HK-2 (cell line): ENCODE measurements around the gene EPAS1.
"Not testable (repeated sequence)": the region's sequence is repeated elsewhere in the genome, so short reads cannot be mapped to it uniquely, and the experiment has no call there.

Source experiments
- DNase-seq: peaks from one replicate; pipeline ENCODE4 v3.0.0-alpha.2; 2018; ENCODE audit not compliant: unreplicated experiment

Gene EPAS1

DNA sequence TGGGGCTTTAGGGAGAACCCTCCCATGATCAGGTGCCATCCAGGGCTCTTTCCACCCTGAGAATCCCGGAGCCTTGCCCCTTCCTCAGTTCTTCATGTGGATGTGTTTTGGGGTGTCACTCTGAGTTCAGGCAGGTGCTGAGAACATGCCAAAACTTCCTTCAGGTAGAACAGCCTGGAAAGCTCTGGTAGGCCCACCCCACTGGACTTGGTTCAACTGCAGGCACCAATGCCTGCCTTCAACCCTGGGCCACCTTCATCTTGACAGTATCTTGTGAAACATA lies 85.8 kb downstream of the EPAS1 start:
- DNase-seq, result no peak

DNA sequence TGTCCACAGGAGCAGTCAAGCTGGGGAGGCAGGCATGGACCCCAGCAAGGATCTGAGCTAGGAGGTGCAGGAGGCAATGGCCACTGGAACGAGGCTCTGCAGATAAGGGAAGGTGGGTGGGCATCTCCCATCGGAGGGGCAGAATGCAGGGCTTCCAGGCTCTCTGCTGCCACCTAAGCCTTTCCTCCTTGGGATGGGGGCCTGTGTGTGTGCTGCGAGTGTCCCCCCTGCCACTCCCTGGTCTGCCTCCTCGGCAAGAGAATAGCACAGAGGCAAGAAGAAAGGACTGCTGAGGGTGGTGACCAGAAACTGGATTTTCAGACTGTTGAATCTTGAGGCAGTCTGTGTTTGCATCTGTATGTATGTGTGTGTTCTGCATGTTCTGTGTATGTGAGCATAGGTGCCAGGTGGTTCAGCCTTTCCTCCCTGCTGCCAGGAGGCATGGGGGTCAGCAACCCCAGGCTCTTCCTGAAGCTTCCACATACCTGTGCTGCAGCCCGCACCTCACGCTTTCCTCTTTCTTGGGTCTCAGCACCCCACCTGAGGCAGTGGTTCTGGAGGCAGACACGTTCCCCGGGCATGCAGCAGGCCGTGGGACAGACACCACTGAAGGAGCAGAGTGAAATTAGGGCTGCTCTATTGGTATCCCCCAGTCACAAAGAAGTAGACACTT lies 86.7 kb downstream of the EPAS1 start:
- no peak for DNase-seq

DNA sequence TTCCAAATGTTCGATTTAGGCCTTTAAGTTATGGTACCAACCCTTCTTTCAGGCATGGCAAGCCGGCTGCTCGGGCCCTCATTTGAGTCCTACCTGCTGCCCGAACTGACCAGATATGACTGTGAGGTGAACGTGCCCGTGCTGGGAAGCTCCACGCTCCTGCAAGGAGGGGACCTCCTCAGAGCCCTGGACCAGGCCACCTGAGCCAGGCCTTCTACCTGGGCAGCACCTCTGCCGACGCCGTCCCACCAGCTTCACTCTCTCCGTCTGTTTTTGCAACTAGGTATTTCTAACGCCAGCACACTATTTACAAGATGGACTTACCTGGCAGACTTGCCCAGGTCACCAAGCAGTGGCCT lies 87.2 kb downstream of the EPAS1 start:
- no peak for DNase-seq

DNA sequence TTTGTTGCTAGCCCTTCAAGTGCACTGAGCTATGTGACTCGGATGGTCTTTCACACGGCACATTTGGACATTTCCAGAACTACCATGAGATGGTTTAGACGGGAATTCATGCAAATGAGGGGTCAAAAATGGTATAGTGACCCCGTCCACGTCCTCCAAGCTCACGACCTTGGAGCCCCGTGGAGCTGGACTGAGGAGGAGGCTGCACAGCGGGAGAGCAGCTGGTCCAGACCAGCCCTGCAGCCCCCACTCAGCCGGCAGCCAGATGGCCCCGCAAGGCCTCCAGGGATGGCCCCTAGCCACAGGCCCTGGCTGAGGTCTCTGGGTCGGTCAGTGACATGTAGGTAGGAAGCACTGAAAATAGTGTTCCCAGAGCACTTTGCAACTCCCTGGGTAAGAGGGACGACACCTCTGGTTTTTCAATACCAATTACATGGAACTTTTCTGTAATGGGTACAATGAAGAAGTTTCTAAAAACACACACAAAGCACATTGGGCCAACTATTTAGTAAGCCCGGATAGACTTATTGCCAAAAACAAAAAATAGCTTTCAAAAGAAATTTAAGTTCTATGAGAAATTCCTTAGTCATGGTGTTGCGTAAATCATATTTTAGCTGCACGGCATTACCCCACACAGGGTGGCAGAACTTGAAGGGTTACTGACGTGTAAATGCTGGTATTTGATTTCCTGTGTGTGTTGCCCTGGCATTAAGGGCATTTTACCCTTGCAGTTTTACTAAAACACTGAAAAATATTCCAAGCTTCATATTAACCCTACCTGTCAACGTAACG lies 88.8 kb downstream of the EPAS1 start:
- DNase-seq, result no peak

DNA sequence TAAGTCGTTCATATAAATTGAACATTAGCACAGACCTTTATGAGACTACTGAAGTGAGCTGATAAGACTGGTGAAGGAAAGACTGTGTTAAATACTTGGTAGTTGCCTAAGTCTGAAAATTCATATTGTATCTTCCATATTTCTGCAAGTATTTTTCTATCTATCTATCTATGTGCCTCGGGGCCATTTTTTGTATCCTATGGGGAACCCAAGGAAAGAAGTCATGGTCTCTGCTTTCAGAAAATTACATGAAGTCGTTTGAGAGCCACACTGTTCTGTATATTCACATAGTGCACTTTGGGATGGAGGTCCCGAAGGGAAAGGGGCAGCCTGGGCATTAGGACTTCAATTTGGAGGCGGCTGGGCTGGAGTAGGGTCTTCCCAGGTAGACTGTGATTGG lies 89.6 kb downstream of the EPAS1 start:
- DNase-seq, result no peak

DNA sequence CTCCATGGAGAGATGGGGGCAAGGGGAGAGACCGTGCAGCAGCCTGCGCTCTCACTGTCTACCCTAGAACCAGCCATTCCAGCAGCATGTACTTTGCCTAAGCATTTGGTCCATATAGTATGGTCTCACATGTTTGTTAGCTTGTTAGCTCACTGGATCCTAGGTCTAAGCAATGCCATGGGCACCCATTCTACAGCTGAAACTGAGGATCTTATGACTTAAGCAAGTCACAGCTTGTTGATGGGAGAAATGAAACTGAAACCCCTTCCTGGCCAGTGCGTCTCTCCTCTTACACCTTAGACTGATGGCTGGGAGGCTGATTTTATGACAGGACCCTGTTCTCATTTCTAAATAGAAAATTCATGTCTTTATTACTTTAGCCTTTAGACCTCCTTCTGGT lies 90.1 kb downstream of the EPAS1 start:
- no peak for DNase-seq

DNA sequence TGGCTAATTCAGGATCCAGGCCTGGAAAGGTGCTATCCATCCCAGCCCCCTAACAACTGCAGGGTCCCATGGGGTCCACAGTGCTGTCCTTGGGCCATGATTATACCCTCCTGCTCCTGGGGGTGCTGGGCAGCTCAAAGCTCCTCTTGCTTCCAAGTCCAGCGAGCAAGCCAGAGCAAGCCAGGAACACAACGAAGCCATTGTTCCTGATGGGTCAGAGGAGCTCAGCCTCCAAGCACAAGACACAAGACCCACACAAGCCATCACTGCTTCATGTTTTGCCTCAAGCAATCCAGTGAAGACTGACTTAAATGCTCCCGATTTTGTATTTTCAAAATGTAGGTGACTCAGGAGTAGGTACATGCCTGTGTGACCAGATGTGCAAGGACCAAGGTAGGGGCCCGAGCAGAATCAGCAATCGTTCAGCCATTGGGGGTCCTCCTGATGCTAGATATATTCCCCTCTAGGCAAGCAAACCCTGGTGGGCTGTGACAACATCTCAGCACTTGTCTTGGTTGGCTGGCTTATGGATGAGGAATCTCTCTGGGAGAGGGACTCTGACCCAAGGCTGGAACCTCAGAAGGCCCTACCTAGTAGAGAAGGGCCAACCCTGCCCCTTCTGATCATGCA lies 90.8 kb downstream of the EPAS1 start:
- DNase-seq, result no peak

DNA sequence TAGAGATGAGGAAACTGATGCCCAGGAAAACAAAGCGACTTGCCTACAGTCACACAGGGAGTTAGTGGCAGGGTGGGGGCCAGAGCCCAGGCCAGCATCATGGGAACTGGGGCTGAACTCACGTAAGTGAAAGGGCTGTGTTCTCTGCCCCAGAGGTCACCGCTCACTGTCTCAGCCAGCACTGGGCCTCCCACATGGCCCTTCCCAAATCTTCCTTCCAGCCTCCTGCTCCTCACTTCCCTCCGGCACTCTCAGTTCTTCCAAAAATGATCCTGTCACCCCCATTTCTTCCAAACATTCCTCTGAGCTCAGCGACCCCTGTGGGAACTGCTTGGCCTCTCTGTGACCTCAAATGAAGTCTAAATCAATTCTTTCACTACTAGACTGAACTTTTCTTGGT lies 91.7 kb downstream of the EPAS1 start:
- DNase-seq, result no peak

DNA sequence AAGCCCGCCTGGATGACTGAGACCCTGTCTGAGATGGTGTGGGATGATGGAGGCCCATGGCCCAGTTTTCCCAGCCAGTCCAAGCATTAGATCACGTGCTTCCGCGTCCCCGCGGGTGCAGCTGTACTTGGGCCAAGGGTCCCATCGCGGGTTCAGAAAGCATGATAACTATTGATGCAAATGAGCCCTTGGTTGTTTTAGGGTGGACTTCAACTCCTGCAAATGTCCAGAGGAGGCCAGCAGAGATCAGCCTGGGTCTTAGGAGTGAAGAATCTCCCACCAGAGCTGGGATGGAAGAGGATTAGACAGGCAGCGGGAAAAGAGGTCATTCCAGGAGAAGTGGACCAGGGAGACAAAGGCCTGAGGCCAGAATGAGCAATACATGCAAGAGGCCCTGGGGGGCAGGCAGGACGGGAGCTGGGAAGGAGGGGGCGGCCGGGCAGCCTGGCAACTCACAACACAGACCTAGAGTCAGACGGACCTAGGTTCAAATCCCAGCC lies 92.3 kb downstream of the EPAS1 start:
- no peak for DNase-seq

DNA sequence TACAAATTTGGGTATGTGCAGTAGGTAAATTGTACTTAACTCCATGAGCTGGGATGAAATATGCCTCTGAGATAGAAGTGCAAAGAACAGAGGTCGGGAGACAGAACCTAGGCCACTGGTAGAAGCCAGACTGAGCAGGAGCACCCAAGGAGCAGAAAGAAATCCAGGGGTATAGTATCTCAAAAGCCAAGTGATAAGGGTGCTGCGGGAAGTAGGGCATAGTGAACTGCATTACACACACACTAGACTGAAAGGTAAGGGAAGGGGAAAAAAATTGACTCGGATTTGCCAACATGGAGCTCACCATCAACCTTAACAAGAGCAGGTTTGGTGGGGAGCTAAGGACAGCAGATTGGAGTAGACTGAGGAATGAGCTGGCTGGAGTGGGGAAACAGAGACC lies 92.8 kb downstream of the EPAS1 start:
- DNase-seq, result no peak

DNA sequence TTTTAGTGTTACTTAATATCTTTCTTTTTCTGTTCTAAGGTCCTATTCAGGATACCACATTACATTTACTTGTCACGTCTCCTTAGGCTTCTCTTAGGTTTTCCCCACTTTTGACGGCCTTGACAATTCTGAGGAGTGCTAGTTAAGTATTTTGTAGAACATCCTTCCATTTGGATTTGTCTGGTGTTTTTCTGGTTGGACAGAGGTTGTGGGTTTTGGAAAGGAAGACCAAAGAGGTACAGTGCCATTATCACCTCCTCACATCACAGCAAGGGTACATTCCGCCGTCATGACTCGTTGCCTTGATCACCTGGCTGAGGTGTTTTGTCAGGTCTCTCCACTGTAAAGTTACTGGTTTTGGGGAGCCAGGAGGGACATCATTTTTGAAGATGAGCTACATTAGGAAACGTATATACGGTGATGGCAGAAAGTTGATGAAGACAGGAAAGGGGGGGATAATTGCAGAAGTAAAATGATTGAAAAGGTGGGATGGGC lies 93.7 kb downstream of the EPAS1 start:
- DNase-seq, result no peak

DNA sequence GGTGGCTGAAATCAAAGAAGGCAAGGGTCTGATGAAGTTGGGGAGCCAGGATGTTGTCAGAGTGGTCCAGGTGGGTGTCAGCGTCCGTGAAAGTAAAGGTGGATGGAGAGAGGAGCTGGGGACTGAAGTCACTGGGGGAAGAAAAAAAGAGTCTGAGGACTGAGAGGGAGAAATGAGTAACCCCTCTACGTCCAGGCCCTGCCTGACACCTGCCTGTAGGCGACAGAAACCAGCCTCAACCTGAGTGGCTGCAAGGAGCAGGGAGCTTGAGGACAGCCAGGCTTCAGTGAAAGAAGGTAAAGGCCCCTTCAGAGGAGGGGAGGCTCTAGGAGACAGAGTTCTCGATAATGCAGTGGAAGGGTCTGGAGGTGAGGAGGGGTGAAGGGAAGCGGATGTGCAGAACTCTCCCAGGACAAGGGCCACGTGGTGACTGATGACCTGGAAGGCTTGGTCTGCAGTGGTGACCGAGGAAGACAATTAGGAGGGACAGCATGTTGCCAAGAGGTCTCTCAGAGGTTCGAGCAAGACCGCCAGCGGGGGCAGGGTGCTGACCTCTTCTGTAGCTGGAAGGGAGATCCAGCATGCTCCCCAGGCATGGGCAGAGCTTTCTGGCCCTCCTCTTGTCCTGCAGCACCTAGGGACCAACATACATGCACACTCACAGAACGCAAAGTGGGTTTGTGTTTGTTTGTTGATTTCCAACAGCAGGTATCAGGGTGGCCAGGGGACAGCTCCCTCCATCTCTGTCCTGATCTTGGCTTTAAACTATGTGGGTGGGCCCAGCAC lies 95.5 kb downstream of the EPAS1 start:
- DNase-seq, result no peak

DNA sequence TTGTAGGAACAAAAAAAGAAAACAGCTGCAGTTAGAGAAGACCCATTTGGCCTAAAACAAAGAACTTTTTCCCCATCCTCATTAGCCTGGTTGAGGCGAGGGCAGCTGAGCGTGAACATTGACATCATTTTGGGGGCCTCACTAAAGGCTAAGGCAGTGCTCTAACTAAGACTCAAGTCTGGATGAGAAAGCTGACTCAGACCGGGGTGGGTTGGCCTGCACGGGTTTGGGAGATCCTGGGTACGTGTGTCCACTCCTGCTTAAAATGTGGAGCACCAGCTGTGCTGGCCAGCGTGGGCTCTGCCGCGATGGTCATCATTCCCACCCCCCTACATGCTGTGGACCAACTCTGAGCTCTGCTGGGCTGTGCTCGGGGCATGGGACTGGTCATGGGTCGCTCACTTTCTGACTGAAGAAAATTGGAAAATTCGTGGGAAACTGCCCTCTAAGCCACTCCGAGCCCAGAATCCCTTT lies 96.2 kb downstream of the EPAS1 start:
- DNase-seq, result no peak

DNA sequence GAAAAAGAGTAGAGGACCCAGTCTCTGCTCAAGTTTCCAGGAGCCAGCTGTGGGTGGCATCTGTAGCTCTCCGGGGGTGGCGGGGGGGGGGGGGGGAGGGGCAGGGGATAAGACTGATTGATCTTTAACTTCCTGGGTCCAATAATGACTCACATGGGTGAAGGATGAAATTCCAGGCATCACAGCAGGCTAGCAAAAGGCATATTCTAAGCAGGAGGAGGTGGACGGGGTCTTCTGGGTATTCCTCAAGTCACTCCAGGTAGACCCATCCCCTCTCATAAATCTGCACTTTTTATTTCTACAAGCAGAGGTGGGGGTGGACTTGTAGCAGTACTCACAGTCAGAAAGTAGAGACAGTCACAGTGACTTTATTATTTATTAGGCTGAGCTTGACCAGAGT lies 96.7 kb downstream of the EPAS1 start:
- no peak for DNase-seq

DNA sequence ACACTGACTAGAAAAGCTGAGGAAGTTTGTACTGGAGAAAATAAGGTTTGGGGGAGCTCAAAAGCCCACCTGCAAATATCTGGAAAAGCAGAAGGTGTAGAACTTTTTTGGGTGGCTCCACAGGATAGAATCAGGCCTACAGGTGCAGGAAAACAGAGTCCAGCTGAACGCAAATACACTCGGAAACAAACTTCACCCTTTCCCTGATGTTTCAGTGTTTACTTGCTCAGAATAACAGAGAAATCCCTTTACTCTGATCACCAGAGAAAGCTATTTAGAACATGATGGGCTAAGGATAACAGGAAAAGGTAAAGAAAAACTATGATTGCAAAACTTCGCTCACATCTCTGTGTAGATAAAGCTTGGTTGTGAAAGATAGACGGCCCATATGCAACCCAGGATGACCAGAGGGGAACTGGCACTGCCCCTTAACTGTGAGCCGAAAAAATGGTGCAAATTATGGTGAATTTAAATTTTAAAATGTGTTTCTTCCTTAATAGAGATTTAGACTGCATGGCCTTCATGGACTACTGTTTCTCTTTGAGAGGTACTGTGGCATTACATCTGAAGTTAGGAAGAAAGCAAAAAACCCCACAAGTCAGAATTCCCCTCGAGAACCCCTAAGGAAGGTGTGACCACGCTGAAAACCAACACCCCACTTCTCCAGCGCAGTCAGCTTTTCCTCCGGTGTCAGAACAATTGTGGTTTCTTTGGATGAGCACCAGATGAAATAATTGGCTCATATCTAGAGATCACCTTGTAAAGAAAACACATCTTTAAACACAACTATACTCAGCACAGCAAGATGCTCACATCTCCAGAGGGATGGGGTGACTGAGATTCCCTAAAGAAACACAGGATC lies 97.7 kb downstream of the EPAS1 start:
- no peak for DNase-seq

DNA sequence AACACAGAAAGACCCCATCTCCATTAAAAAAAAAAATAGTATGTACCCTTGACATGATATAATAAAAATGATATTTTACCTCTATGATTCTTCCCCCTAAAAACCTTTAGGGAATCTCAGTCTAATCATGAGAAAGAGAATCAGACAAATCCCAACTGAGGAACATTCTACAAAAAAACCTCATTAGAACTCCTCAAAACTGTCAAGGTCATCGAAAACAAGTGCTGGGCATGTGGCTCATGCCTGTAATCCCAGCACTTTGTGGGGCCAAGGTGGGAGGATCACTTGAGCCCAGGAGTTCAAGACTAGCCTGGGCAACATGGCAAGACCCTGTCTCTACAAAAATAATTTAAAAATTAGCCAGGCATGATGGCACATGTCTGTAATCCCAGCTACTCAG lies 98.5 kb downstream of the EPAS1 start:
- not testable (repeated sequence) for DNase-seq

DNA sequence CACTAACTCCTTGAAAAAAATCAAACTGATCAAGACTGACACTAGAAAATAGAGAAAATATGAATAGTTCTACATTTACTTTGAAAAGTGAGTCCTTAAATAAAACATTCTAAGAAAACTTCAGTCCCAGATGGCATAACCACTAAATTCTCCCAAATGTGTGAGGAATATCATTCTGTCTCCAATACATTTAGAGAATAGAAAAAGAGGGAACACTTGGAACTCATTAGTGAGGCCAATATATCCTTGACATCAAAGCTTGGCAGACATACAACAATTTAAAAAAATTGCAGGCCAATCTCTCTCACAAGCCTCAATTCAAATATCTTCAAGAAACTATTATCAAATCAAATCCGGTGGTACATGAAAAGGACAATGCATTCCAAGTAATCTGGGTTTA lies 102.8 kb downstream of the EPAS1 start:
- no peak for DNase-seq

DNA sequence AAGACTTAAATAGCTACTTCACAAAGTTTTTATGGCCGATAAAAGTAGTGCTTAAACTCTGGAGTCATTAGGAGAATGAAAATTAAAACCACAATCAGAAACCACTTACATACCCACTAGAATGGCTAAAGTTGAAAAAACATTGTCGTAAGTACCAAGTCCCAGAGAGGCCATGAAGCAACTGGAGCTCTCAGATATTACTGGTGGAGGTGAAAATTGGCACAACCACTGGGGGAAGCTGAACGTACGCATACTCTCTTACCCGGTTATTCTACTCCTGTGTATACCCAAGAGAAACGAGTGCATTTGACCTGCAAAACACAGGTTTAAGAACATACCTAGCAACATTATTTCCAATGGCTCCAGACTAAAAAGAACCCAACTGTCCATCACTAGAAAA lies 105.7 kb downstream of the EPAS1 start:
- no peak for DNase-seq

DNA sequence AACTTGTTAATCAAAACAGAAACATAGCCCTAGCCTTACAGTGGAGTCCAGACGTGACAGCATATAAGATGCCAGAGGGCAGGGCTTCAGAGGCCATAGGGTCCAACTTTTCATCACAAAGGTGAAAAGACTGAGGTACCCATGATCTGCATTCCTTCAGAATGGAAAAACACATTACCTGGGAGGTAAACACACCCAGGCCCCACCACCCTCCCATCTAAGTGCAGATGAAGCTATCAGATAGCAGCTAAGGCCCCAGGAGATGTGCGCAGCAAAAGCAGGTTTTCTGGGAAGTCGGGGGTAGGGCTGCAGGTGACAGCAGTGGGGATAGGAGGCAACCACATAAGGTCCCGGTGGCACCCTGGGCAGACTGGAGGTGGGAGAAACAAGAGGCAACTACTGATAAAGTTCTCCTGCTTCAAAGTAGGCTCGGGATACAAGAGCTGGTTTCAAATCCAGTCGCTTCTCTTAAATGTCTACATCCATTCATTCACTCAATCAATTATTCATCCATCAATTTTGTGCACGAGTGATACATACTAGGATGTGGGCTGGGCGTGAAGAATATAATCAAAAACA lies 107.1 kb downstream of the EPAS1 start:
- no peak for DNase-seq

DNA sequence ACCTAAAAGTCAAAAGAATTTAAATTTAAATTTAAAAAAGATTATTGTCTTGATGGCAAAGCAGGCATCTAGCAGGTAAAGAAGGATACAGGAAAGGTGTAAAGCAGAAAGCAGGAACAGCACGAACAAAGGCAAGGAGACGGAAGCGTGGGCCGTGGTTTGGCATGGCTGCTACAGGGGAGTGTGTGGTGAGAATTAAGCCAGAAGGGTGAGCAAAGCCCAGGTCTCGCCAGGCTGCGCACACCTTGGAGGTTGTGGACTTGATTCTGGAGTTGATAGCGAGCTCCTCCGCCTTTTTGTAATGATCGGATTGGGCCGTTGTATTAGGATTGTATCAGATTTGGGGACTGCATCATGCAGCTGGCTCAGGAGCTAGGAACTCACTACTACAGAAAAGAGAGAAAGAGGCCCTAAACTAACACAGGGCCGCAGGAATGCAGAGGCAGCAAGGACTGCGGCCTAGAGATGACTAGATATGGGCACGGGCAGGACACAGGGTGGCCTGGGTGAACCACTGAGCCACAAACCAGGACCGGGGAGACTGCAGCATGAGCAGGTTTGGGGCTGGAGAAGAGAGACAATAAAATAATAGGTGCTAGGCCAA lies 110.7 kb downstream of the EPAS1 start:
- no peak for DNase-seq
